Activated naive CD4-positive, alpha-beta T cell treated with anti-CD3 and anti-CD28 coated beads, Interleukin-2, amount 50 U/mL, for 72 hours (primary cell): ENCODE data around the gene ERC1. TPM values are rescaled to one million over a fixed set of nuclear protein-coding genes. Genes with fewer than 3 reads are reported as not detected.

Experiments used
- ATAC-seq, 2 donors: fragments of 150-1000 bp; cut with Tn5 transposase; 2 replicates each; pipeline ENCODE4 v1.10.0; 2021; ENCODE audit warnings: mild to moderate bottlenecking in 2 of 2, moderate library complexity in 2 of 2
- DNase-seq, 2 donors: peaks; one replicate each; pipeline ENCODE4 v3.0.0; 2021 to 2022; ENCODE audit warnings: low spot score in 2 of 2
- H3K27ac Mint-ChIP-seq, 2 donors: one replicate each; pipeline ENCODE4 v1.8.0; 2022; ENCODE audit warnings: mild to moderate bottlenecking in 2 of 2, mixed read lengths in 2 of 2
- H3K36me3 Mint-ChIP-seq, 2 donors: one replicate each; pipeline ENCODE4 v1.8.0; 2022; ENCODE audit warnings: mixed read lengths in 2 of 2
- H3K9me3 Mint-ChIP-seq, 2 donors: one replicate each; pipeline ENCODE4 v1.8.0; 2022; ENCODE audit warnings: mixed read lengths in 2 of 2
- total RNA-seq, 2 donors: library from RNA; stranded (reverse); gene quantifications; one replicate each; pipeline ENCODE4 v1.2.3, GENCODE V29; 2022

Gene ERC1
- total RNA-seq, 2 donors from 2014 or later = 22.5 to 40.9 TPM

GRCh38 chr12:1515010-1515409, 524.0 kb downstream of the ERC1 start:
- no peaks in the 10 kb centered on the region for H3K36me3 Mint-ChIP-seq
- no peak overlapping the region for H3K27ac Mint-ChIP-seq
- H3K9me3 Mint-ChIP-seq = no peaks in the 10 kb centered on the region
- DNase-seq (no peak), ATAC-seq (no peak)

GRCh38 chr12:1515428-1515827, 524.4 kb downstream of the ERC1 start:
- H3K36me3 Mint-ChIP-seq = no peaks in the 10 kb centered on the region
- H3K27ac Mint-ChIP-seq = no peak overlapping the region

GRCh38 chr12:1517007-1517406, 526.0 kb downstream of the ERC1 start:
- DNase-seq = no peak
- ATAC-seq = no peak
- no peaks in the 10 kb centered on the region for H3K36me3 Mint-ChIP-seq

More at GRCh38 chr12:1515428-1515827, 524.4 kb downstream of the ERC1 start:
- no peak for ATAC-seq
- no peaks in the 10 kb centered on the region for H3K9me3 Mint-ChIP-seq
- no peak for DNase-seq

GRCh38 chr12:1517734-1518525, 526.9 kb downstream of the ERC1 start:
- DNase-seq (no peak), ATAC-seq (no peak)
- Mint-ChIP-seq H3K9me3 (no peaks in the 10 kb centered on the region), H3K36me3 (no peaks in the 10 kb centered on the region), H3K27ac (no peak overlapping the region)

More at GRCh38 chr12:1517007-1517406, 526.0 kb downstream of the ERC1 start:
- Mint-ChIP-seq H3K27ac (no peak overlapping the region), H3K9me3 (no peaks in the 10 kb centered on the region)

GRCh38 chr12:1518591-1519516, 527.8 kb downstream of the ERC1 start:
- H3K9me3 Mint-ChIP-seq = no peaks in the 10 kb centered on the region
- DNase-seq (no peak), ATAC-seq (no peak)
- H3K27ac Mint-ChIP-seq = no peak overlapping the region
- no peaks in the 10 kb centered on the region for H3K36me3 Mint-ChIP-seq

GRCh38 chr12:1519642-1520041, 528.6 kb downstream of the ERC1 start:
- H3K27ac Mint-ChIP-seq = no peak overlapping the region
- DNase-seq (no peak), ATAC-seq (no peak)
- no peaks in the 10 kb centered on the region for H3K9me3 Mint-ChIP-seq
- H3K36me3 Mint-ChIP-seq = no peaks in the 10 kb centered on the region

- no peak overlapping the region for H3K27ac Mint-ChIP-seq
- H3K36me3 Mint-ChIP-seq = no peaks in the 10 kb centered on the region
- ATAC-seq = no peak
- H3K9me3 Mint-ChIP-seq = no peaks in the 10 kb centered on the region
- no peak for DNase-seq
Observed at GRCh38 chr12:1523046-1523445, 532.0 kb downstream of the ERC1 start.

- no peaks in the 10 kb centered on the region for H3K36me3 Mint-ChIP-seq
- no peaks in the 10 kb centered on the region for H3K9me3 Mint-ChIP-seq
- ATAC-seq (no peak), DNase-seq (no peak)
- H3K27ac Mint-ChIP-seq = no peak overlapping the region
Observed at GRCh38 chr12:1523558-1524050, 532.6 kb downstream of the ERC1 start.

GRCh38 chr12:1525858-1526257, 534.8 kb downstream of the ERC1 start:
- Mint-ChIP-seq H3K36me3 (peaks cover 0 to 6% of the 10 kb centered on the region in 2 donors), H3K9me3 (no peaks in the 10 kb centered on the region), H3K27ac (no peak overlapping the region)
- no peak for ATAC-seq
- DNase-seq = no peak

- no peak overlapping the region for H3K27ac Mint-ChIP-seq
- peaks cover 0 to 6% of the 10 kb centered on the region in 2 donors for H3K36me3 Mint-ChIP-seq
- H3K9me3 Mint-ChIP-seq = no peaks in the 10 kb centered on the region
- DNase-seq (no peak), ATAC-seq (no peak)
Observed at GRCh38 chr12:1527789-1528188, 536.8 kb downstream of the ERC1 start.

- no peak for DNase-seq
- Mint-ChIP-seq H3K27ac (no peak overlapping the region), H3K36me3 (peaks cover 0 to 6% of the 10 kb centered on the region in 2 donors), H3K9me3 (no peaks in the 10 kb centered on the region)
- no peak for ATAC-seq
Observed at GRCh38 chr12:1528791-1529190, 537.8 kb downstream of the ERC1 start.

- Mint-ChIP-seq H3K27ac (no peak overlapping the region), H3K9me3 (no peaks in the 10 kb centered on the region), H3K36me3 (peaks cover 0 to 6% of the 10 kb centered on the region in 2 donors)
- DNase-seq = no peak
- no peak for ATAC-seq
Observed at GRCh38 chr12:1529228-1529861, 538.3 kb downstream of the ERC1 start.

GRCh38 chr12:1529862-1530591, 539.0 kb downstream of the ERC1 start:
- ATAC-seq (no peak), DNase-seq (no peak)
- no peaks in the 10 kb centered on the region for H3K9me3 Mint-ChIP-seq

GRCh38 chr12:1530592-1531152, 539.6 kb downstream of the ERC1 start:
- DNase-seq (peak in 1 of 2 donors; percentile 18), ATAC-seq (no peak)
- H3K27ac Mint-ChIP-seq = no peak overlapping the region
- peaks cover 0 to 6% of the 10 kb centered on the region in 2 donors for H3K36me3 Mint-ChIP-seq
- no peaks in the 10 kb centered on the region for H3K9me3 Mint-ChIP-seq

More at GRCh38 chr12:1529862-1530591, 539.0 kb downstream of the ERC1 start:
- Mint-ChIP-seq H3K36me3 (peaks cover 0 to 6% of the 10 kb centered on the region in 2 donors), H3K27ac (no peak overlapping the region)

GRCh38 chr12:1531153-1531653, 540.2 kb downstream of the ERC1 start:
- ATAC-seq (no peak), DNase-seq (peak in 1 of 2 donors; percentile 17)
- no peak overlapping the region for H3K27ac Mint-ChIP-seq

More at GRCh38 chr12:1531153-1531653, 540.2 kb downstream of the ERC1 start:
- H3K9me3 Mint-ChIP-seq = no peaks in the 10 kb centered on the region
- peaks cover 0 to 6% of the 10 kb centered on the region in 2 donors for H3K36me3 Mint-ChIP-seq
